Neural cell (in vitro differentiated cells): ENCODE data around the gene GPR161. TPM values are rescaled to one million over a fixed set of nuclear protein-coding genes. Genes with fewer than 3 reads are reported as not detected.

Experiments used
- H2AFZ ChIP-seq: fragments of 200-600, 300-800 bp; sonication (generic), shearing (Covaris generic); 2 replicates; pipeline ENCODE4 v1.6.0; 2014; ENCODE audit warnings: low read depth, mild to moderate bottlenecking, antibody characterized with exemption, low read length, moderate library complexity
- H3F3A ChIP-seq: fragments of 200-600 bp; shearing (Covaris generic); 2 replicates; pipeline ENCODE4 v1.6.1; 2016; ENCODE audit warnings: mild to moderate bottlenecking, moderate library complexity, mixed read lengths, antibody characterized with exemption, low read length; ENCODE audit not compliant: insufficient read depth, poor library complexity, severe bottlenecking
- H3K27ac ChIP-seq: fragments of 200-600, 300-800 bp; sonication (generic), shearing (Covaris generic); 2 replicates; pipeline ENCODE4 v1.5.1; 2014; ENCODE audit warnings: mild to moderate bottlenecking, low read length, moderate library complexity
- H3K27me3 ChIP-seq: fragments of 300-800, 200-600 bp; sonication (generic), shearing (Covaris generic); 2 replicates; pipeline ENCODE4 v1.6.0; 2014; ENCODE audit warnings: mild to moderate bottlenecking, low read depth, low read length, moderate library complexity; ENCODE audit not compliant: insufficient read depth
- H3K36me3 ChIP-seq: fragments of 300-800, 200-600 bp; sonication (generic), shearing (Covaris generic); 2 replicates; pipeline ENCODE4 v1.5.1; 2014; ENCODE audit warnings: mild to moderate bottlenecking, antibody characterized with exemption, low read length, moderate library complexity; ENCODE audit not compliant: insufficient read depth
- H3K4me2 ChIP-seq: fragments of 300-800, 200-600 bp; sonication (generic), shearing (Covaris generic); 2 replicates; pipeline ENCODE4 v1.6.0; 2014; ENCODE audit warnings: mild to moderate bottlenecking, low read length
- H3K4me3 ChIP-seq: fragments of 300-800, 200-600 bp; sonication (generic), shearing (Covaris generic); 2 replicates; pipeline ENCODE4 v1.5.1; 2014; ENCODE audit warnings: mild to moderate bottlenecking, low read length, moderate library complexity
- H3K79me2 ChIP-seq: fragments of 200-600 bp; shearing (Covaris generic); replicated peaks from 2 replicates; pipeline ENCODE4 v1.6.0; 2014; ENCODE audit warnings: mild to moderate bottlenecking, low read length, moderate library complexity; ENCODE audit not compliant: insufficient read depth
- H3K9ac ChIP-seq: fragments of 300-800, 200-600 bp; sonication (generic), shearing (Covaris generic); 2 replicates; pipeline ENCODE4 v1.6.1; 2016; ENCODE audit warnings: mild to moderate bottlenecking, low read length, mixed read lengths
- H3K9me2 ChIP-seq: fragments of 200-600 bp; shearing (Covaris generic); 2 replicates; pipeline ENCODE4 v1.6.1; 2016; ENCODE audit warnings: mild to moderate bottlenecking, low read length, mixed read lengths; ENCODE audit not compliant: insufficient read depth
- H3K9me3 ChIP-seq: fragments of 200-600, 300-800 bp; sonication (generic), shearing (Covaris generic); 2 replicates; pipeline ENCODE4 v1.6.1; 2016; ENCODE audit warnings: mild to moderate bottlenecking, mixed run types, low read length, moderate library complexity, mixed read lengths
- H4K20me1 ChIP-seq: fragments of 200-600 bp; shearing (Covaris generic); 2 replicates; pipeline ENCODE4 v1.6.1; 2016; ENCODE audit warnings: mild to moderate bottlenecking, mixed run types; ENCODE audit not compliant: insufficient read depth
- CTCF ChIP-seq: fragments of 450-650 bp; IDR thresholded peaks from 2 replicates; pipeline ENCODE4 v1.5.1; 2014; ENCODE audit warnings: antibody characterized with exemption, mild to moderate bottlenecking, moderate library complexity; ENCODE audit not compliant: poor library complexity, severe bottlenecking
- EP300 ChIP-seq: fragments of 450-650 bp; conservative IDR thresholded peaks from 2 replicates; pipeline ENCODE4 v1.6.1; 2014; ENCODE audit warnings: antibody characterized with exemption, mild to moderate bottlenecking, moderate library complexity; ENCODE audit not compliant: poor library complexity, severe bottlenecking
- EZH2 ChIP-seq: fragments of 200-600, 300-800 bp; shearing (Covaris generic), sonication (generic); IDR thresholded peaks from 2 replicates; pipeline ENCODE4 v1.6.1; 2014; ENCODE audit warnings: antibody characterized with exemption, low read length, borderline replicate concordance, mild to moderate bottlenecking; ENCODE audit not compliant: insufficient read depth, poor library complexity, severe bottlenecking
- MXI1 ChIP-seq: fragments of 450-650 bp; conservative IDR thresholded peaks from 2 replicates; pipeline ENCODE4 v1.6.1; 2014; ENCODE audit warnings: antibody characterized with exemption, mild to moderate bottlenecking; ENCODE audit not compliant: poor library complexity, severe bottlenecking
- POLR2AphosphoS5 ChIP-seq: IDR thresholded peaks from 2 replicates; pipeline ENCODE4 v1.6.1; 2012
- RAD21 ChIP-seq: fragments of 450-650 bp; conservative IDR thresholded peaks from 2 replicates; pipeline ENCODE4 v1.6.1; 2014; ENCODE audit warnings: antibody characterized with exemption, mild to moderate bottlenecking, moderate library complexity
- SMC3 ChIP-seq: fragments of 450-650 bp; conservative IDR thresholded peaks from 2 replicates; pipeline ENCODE4 v1.6.1; 2014; ENCODE audit warnings: antibody characterized with exemption, mild to moderate bottlenecking, moderate library complexity; ENCODE audit not compliant: poor library complexity
- TAF1 ChIP-seq: IDR thresholded peaks from 2 replicates; pipeline ENCODE4 v1.6.1; 2012; ENCODE audit warnings: low read depth
- polyA plus RNA-seq: library from polyadenylated mRNA; depleted of rRNA; stranded (reverse); fragments of >200 nt; gene quantifications from 2 replicates; pipeline ENCODE4 v1.2.3, GENCODE V29; 2014
- TF ChIP-seq, protein P1 (sequence below): IDR thresholded peaks from 2 replicates; pipeline ENCODE4 v1.6.1; 2012; ENCODE audit warnings: borderline replicate concordance

The GPR161 gene
- polyA plus RNA-seq, 1 donor from 2014 or later = 39.0 TPM

DNA sequence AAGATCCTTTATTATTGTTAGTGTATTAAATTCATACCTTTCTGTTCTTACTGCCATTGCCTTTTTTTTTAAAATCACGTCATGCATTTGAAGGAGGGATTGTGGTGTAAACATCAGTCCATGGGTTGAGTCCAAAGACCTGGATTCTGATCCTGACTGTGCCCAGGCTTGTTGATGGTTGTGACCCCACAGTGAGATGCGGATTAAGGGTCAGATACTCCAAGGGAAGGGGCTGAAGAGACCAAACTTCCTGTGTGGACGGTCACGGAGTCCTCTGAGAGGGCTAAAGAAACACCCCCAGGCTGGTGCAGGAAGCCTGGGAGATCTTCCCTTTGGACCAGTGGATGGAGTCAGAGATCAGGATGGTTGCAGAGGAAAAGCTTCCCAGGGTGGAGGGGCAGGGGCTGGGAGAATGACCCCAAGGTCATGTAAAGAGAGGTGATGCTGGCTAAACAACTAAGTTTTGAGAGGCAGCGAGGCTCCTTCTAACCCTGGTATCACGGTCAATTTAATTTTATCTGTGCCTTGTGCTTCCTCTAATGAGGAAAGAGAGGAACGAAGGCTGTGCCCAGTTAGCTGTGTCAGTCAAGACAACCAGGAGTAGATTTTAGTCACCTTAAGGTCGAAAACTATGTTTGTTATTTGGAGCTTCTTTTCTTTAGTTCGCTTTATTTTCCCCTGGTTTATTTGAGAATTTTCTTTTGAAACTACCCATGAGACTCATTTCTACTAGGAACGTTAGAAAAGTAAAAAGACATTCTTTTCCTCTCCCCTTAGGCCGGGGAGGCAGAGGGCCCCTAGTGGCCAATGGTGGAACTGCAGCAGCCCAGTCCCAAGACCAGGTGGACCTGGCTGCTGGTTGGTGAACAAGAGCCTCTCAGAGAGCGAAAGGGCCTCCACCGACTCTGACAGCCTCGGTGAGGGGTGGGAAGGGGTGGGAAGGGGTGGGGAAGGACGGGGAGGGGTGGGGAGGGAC is 8.7 kb upstream of the GPR161 start:
- Histone ChIP-seq H2AFZ (no peak overlapping the region), H3K36me3 (no peaks in the 10 kb centered on the region), H3K9me2 (no peaks in the 10 kb centered on the region), H3K27me3 (no peaks in the 10 kb centered on the region), H3K4me3 (no peak overlapping the region), H3K27ac (no peak overlapping the region), H3F3A (no peaks in the 10 kb centered on the region), H3K9ac (no peak overlapping the region), H4K20me1 (no peaks in the 10 kb centered on the region), H3K79me2 (no peaks in the 10 kb centered on the region), H3K4me2 (no peak overlapping the region), H3K9me3 (no peaks in the 10 kb centered on the region)
- TF ChIP-seq EZH2 (no peak), CTCF (peak; percentile 68)
- TF ChIP-seq, protein P1, sequence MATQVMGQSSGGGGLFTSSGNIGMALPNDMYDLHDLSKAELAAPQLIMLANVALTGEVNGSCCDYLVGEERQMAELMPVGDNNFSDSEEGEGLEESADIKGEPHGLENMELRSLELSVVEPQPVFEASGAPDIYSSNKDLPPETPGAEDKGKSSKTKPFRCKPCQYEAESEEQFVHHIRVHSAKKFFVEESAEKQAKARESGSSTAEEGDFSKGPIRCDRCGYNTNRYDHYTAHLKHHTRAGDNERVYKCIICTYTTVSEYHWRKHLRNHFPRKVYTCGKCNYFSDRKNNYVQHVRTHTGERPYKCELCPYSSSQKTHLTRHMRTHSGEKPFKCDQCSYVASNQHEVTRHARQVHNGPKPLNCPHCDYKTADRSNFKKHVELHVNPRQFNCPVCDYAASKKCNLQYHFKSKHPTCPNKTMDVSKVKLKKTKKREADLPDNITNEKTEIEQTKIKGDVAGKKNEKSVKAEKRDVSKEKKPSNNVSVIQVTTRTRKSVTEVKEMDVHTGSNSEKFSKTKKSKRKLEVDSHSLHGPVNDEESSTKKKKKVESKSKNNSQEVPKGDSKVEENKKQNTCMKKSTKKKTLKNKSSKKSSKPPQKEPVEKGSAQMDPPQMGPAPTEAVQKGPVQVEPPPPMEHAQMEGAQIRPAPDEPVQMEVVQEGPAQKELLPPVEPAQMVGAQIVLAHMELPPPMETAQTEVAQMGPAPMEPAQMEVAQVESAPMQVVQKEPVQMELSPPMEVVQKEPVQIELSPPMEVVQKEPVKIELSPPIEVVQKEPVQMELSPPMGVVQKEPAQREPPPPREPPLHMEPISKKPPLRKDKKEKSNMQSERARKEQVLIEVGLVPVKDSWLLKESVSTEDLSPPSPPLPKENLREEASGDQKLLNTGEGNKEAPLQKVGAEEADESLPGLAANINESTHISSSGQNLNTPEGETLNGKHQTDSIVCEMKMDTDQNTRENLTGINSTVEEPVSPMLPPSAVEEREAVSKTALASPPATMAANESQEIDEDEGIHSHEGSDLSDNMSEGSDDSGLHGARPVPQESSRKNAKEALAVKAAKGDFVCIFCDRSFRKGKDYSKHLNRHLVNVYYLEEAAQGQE = no peak

DNA sequence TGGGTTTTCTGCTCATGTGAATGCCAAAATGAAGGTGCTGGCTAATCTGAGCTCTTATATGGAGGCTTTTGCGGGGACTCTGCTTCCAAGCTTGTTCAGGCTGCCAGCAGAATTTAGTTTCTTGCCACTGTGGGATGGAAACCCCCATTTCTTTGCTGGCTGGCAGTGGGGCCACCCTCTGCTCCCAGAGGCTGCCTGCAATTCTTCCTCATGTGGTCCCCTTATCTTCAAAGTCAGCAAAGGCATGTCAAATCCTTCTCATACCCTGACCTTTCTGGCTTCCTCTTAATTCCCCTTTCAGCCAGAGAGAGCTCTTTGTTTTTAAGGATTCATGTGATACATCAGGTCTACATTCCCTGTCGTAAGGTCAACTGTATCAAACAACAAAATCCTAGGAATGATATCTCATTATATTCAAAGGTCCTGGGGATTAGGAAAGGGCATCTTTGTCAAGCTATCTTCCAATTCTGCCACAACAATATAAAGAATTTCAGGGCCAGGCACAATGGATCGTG is 5.2 kb upstream of the GPR161 start:
- Histone ChIP-seq H3K9me3 (no peaks in the 10 kb centered on the region), H3K36me3 (no peaks in the 10 kb centered on the region), H4K20me1 (no peaks in the 10 kb centered on the region), H3K9me2 (no peaks in the 10 kb centered on the region), H3K79me2 (peaks cover 13% of the 10 kb centered on the region), H3K4me3 (no peak overlapping the region), H3F3A (no peaks in the 10 kb centered on the region), H3K4me2 (no peak overlapping the region), H3K27me3 (no peaks in the 10 kb centered on the region), H3K27ac (no peak overlapping the region), H2AFZ (no peak overlapping the region), H3K9ac (no peak overlapping the region)
- TF ChIP-seq EP300 (no peak), RAD21 (no peak), POLR2AphosphoS5 (no peak), EZH2 (no peak), TAF1 (no peak), MXI1 (no peak), SMC3 (no peak), CTCF (no peak)
- TF ChIP-seq, protein P1 = no peak
